CD4-positive, alpha-beta memory T cell (primary cell): ENCODE data around the gene C11orf91. TPM values are rescaled to one million over a fixed set of nuclear protein-coding genes. Genes with fewer than 3 reads are reported as not detected.
A peak's percentile ranks its signal among the peaks of the same experiment; 100 is the strongest.

ENCODE experiments used
- CTCF ChIA-PET: fragments of 350-600 bp; sonication (Branson Sonifier 250); formaldehyde crosslinking; loops from one replicate; lab custom pipeline; 2021; ENCODE audit warnings: inconsistent platforms; ENCODE audit not compliant: partially characterized antibody; lab: Charles Lee
- POLR2A ChIA-PET: fragments of 350-600 bp; sonication (Branson Sonifier 250); formaldehyde crosslinking; loops from one replicate; lab custom pipeline; 2021; ENCODE audit not compliant: partially characterized antibody; lab: Charles Lee
- DNase-seq, 5 donors: peaks; one replicate each; pipeline versions ENCODE4 v3.0.0 to v3.0.0-alpha.2; 2020 to 2022; ENCODE audit warnings: mixed read lengths in 1 of 5
- H3K27ac ChIP-seq: one replicate; pipeline ENCODE4 v1.7.0; 2013; ENCODE audit warnings: low read depth, low read length
- H3K27me3 ChIP-seq: 2 replicates; pipeline ENCODE4 v1.7.0; 2013; ENCODE audit warnings: mild to moderate bottlenecking, low read length, moderate library complexity; ENCODE audit not compliant: insufficient read depth
- H3K36me3 ChIP-seq: 2 replicates; pipeline ENCODE4 v1.7.0; 2013; ENCODE audit warnings: mild to moderate bottlenecking, low read length, moderate library complexity; ENCODE audit not compliant: insufficient read depth
- H3K4me1 ChIP-seq: 2 replicates; pipeline ENCODE4 v1.7.0; 2013; ENCODE audit warnings: mild to moderate bottlenecking, low read length, moderate library complexity; ENCODE audit not compliant: insufficient read depth
- H3K4me3 ChIP-seq, 2 donors: one replicate each; pipeline ENCODE4 v1.7.0; 2013; ENCODE audit warnings: low read length in 2 of 2, mild to moderate bottlenecking in 1 of 2
- H3K9me3 ChIP-seq, 2 donors: one replicate each; pipeline ENCODE4 v1.7.0; 2013; ENCODE audit warnings: low read length in 2 of 2, control low read depth in 1 of 2; ENCODE audit not compliant: control insufficient read depth in 1 of 2
- H3K27ac Mint-ChIP-seq, 7 donors: one replicate each; pipeline ENCODE4 v1.8.0; 2020 to 2021; ENCODE audit warnings: mixed read lengths in 7 of 7, mild to moderate bottlenecking in 6 of 7, inconsistent platforms in 3 of 7, moderate library complexity in 3 of 7
- H3K27me3 Mint-ChIP-seq, 2 donors: one replicate each; pipeline ENCODE4 v1.8.0; 2020 to 2021; ENCODE audit warnings: mixed read lengths in 2 of 2
- H3K36me3 Mint-ChIP-seq, 2 donors: one replicate each; pipeline ENCODE4 v1.8.0; 2020 to 2021; ENCODE audit warnings: mixed read lengths in 2 of 2, inconsistent platforms in 1 of 2, mild to moderate bottlenecking in 1 of 2
- H3K4me1 Mint-ChIP-seq, 4 donors: one replicate each; pipeline ENCODE4 v1.8.0; 2020 to 2021; ENCODE audit warnings: mixed read lengths in 4 of 4, mild to moderate bottlenecking in 1 of 4
- H3K4me3 Mint-ChIP-seq, 8 donors: one replicate each; pipeline ENCODE4 v1.8.0; 2020 to 2021; ENCODE audit warnings: mixed read lengths in 8 of 8, mild to moderate bottlenecking in 7 of 8, moderate library complexity in 6 of 8, inconsistent platforms in 3 of 8
- H3K9me3 Mint-ChIP-seq, 8 donors: one replicate each; pipeline ENCODE4 v1.8.0; 2020 to 2021; ENCODE audit warnings: mixed read lengths in 8 of 8, mild to moderate bottlenecking in 5 of 8, inconsistent platforms in 3 of 8, moderate library complexity in 1 of 8
- intact Hi-C: fragments of 100-400 bp; cut with micrococcal nuclease; formaldehyde crosslinking; loops from one replicate; pipeline ENCODE4 v1.15.1; 2023
- polyA plus RNA-seq, 2 donors: library from polyadenylated mRNA; unstranded; fragments of 300-500 nt; fragmentation: Illumina TruSeq; gene quantifications; one replicate each; pipeline ENCODE4 v1.2.3, GENCODE V29; 2021
- total RNA-seq, 2 experiments: library from RNA; stranded (reverse); gene quantifications; one replicate each; pipeline ENCODE4 v1.2.3, GENCODE V29; 2021

C11orf91 gene
- total and polyA plus RNA-seq, 4 experiments from 2014 or later, result 0.49 TPM; not detected in 3

- H3K27ac Mint-ChIP-seq, result peak overlapping the region in 2 of 7 donors; percentile 24 to 35
- CTCF ChIA-PET, result interaction anchor here (1.4 kb wide), 1 partner anchor 21 kb away, joined by 4 read pairs; no protein-coding TSS in a partner anchor
Observed at GRCh38 chr11:33721984-33722383, 21.4 kb upstream of the C11orf91 start.

GRCh38 chr11:33721426-33721825 is 20.8 kb upstream of the C11orf91 start:
- Mint-ChIP-seq H3K27ac (peak overlapping the region in 2 of 7 donors; percentile 8 to 51), H3K4me1 (peaks cover 19 to 43% (median 29%) of the 10 kb centered on the region in 4 donors), H3K9me3 (no peaks in the 10 kb centered on the region), H3K27me3 (no peaks in the 10 kb centered on the region), H3K4me3 (no peak overlapping the region), H3K36me3 (peaks cover 34 to 40% of the 10 kb centered on the region in 2 donors)
- DNase-seq, result no peak
- POLR2A ChIA-PET, result interaction anchor here (0.5 kb wide), 1 partner anchor 12 kb away, joined by 3 read pairs; no protein-coding TSS in a partner anchor
- no peak overlapping the region for H3K4me3 ChIP-seq
- no peak overlapping the region for H3K27ac ChIP-seq
- no peaks in the 10 kb centered on the region for H3K9me3 ChIP-seq
- H3K4me1 ChIP-seq, result peaks cover 21% of the 10 kb centered on the region
- CTCF ChIA-PET, result no interaction called here
- intact Hi-C loops, result no loop called here
- H3K36me3 ChIP-seq, result peaks cover 10% of the 10 kb centered on the region
- H3K27me3 ChIP-seq, result no peaks in the 10 kb centered on the region

More at GRCh38 chr11:33721984-33722383, 21.4 kb upstream of the C11orf91 start:
- Histone ChIP-seq H3K9me3 (no peaks in the 10 kb centered on the region), H3K4me1 (peaks cover 21% of the 10 kb centered on the region), H3K36me3 (peaks cover 10% of the 10 kb centered on the region), H3K27me3 (no peaks in the 10 kb centered on the region), H3K27ac (no peak overlapping the region), H3K4me3 (no peak overlapping the region)
- H3K9me3 Mint-ChIP-seq, result no peaks in the 10 kb centered on the region
- peaks cover 29 to 36% of the 10 kb centered on the region in 2 donors for H3K36me3 Mint-ChIP-seq
- H3K27me3 Mint-ChIP-seq, result no peaks in the 10 kb centered on the region
- no peak overlapping the region for H3K4me3 Mint-ChIP-seq
- intact Hi-C loops, result no loop called here
- POLR2A ChIA-PET, result no interaction called here
- DNase-seq, result no peak
- H3K4me1 Mint-ChIP-seq, result peaks cover 22 to 43% (median 32%) of the 10 kb centered on the region in 4 donors

- Mint-ChIP-seq H3K36me3 (peaks cover 34 to 47% of the 10 kb centered on the region in 2 donors), H3K27ac (no peak overlapping the region)
- CTCF ChIA-PET, result interaction anchor here (0.6 to 1.1 kb wide), 3 partner anchors 23 to 280 kb away, joined by 3 to 6 read pairs (median 3); no protein-coding TSS in a partner anchor
Observed at GRCh38 chr11:33719587-33719986, 19.0 kb upstream of the C11orf91 start.

GRCh38 chr11:33718440-33718839 is 17.8 kb upstream of the C11orf91 start:
- Mint-ChIP-seq H3K9me3 (no peaks in the 10 kb centered on the region), H3K4me3 (no peak overlapping the region), H3K36me3 (peaks cover 39 to 54% of the 10 kb centered on the region in 2 donors), H3K27me3 (no peaks in the 10 kb centered on the region), H3K27ac (no peak overlapping the region), H3K4me1 (peaks cover 1 to 18% (median 8%) of the 10 kb centered on the region in 4 donors)
- Histone ChIP-seq H3K27ac (no peak overlapping the region), H3K27me3 (no peaks in the 10 kb centered on the region), H3K4me3 (no peak overlapping the region), H3K9me3 (no peaks in the 10 kb centered on the region), H3K4me1 (peaks cover 10% of the 10 kb centered on the region), H3K36me3 (peaks cover 18% of the 10 kb centered on the region)
- ChIA-PET CTCF (interaction anchor here (0.6 to 1.1 kb wide), 2 partner anchors 24 to 923 kb away, joined by 3 to 5 read pairs; no protein-coding TSS in a partner anchor), POLR2A (no interaction called here)
- DNase-seq, result no peak
- intact Hi-C loops, result no loop called here

More at GRCh38 chr11:33719587-33719986, 19.0 kb upstream of the C11orf91 start:
- DNase-seq, result no peak
- H3K4me1 Mint-ChIP-seq, result peaks cover 9 to 30% (median 14%) of the 10 kb centered on the region in 4 donors
- no peaks in the 10 kb centered on the region for H3K27me3 Mint-ChIP-seq
- intact Hi-C loops, result no loop called here
- no peak overlapping the region for H3K4me3 ChIP-seq
- H3K27me3 ChIP-seq, result no peaks in the 10 kb centered on the region
- H3K4me3 Mint-ChIP-seq, result no peak overlapping the region
- POLR2A ChIA-PET, result no interaction called here
- H3K36me3 ChIP-seq, result peaks cover 10% of the 10 kb centered on the region
- H3K9me3 ChIP-seq, result no peaks in the 10 kb centered on the region
- peaks cover 16% of the 10 kb centered on the region for H3K4me1 ChIP-seq
- H3K9me3 Mint-ChIP-seq, result no peaks in the 10 kb centered on the region
- H3K27ac ChIP-seq, result no peak overlapping the region

- Mint-ChIP-seq H3K27ac (no peak overlapping the region), H3K36me3 (peaks cover 31 to 50% of the 10 kb centered on the region in 2 donors), H3K4me1 (peaks cover 0 to under 1% (median 0%) of the 10 kb centered on the region in 4 donors), H3K4me3 (no peak overlapping the region), H3K9me3 (no peaks in the 10 kb centered on the region), H3K27me3 (no peaks in the 10 kb centered on the region)
- no peak overlapping the region for H3K27ac ChIP-seq
- ChIA-PET POLR2A (interaction anchor here (1.2 kb wide), 1 partner anchor 12 kb away, joined by 3 read pairs; no protein-coding TSS in a partner anchor), CTCF (interaction anchor here (0.7 to 5.8 kb wide), 8 partner anchors 9 to 103 kb away, joined by 3 to 74 read pairs (median 4); partner anchors contain the start of gene C11orf91)
- no peaks in the 10 kb centered on the region for H3K27me3 ChIP-seq
- intact Hi-C loops, result loop anchor here (1.0 kb wide), 1 partner anchor 26 kb away; no protein-coding TSS in a partner anchor
- no peak overlapping the region for H3K4me3 ChIP-seq
- peaks cover 18% of the 10 kb centered on the region for H3K36me3 ChIP-seq
- H3K9me3 ChIP-seq, result no peaks in the 10 kb centered on the region
- DNase-seq, result peak in 1 of 5 donors; percentile 11
- no peaks in the 10 kb centered on the region for H3K4me1 ChIP-seq
Observed at GRCh38 chr11:33716243-33716642, 15.6 kb upstream of the C11orf91 start.

- ChIA-PET CTCF (interaction anchor here (0.6 to 5.8 kb wide), 2 partner anchors 28 to 34 kb away, joined by 3 to 74 read pairs; no protein-coding TSS in a partner anchor), POLR2A (no interaction called here)
- no peak overlapping the region for H3K27ac ChIP-seq
- no peaks in the 10 kb centered on the region for H3K27me3 ChIP-seq
- no peak overlapping the region for H3K4me3 ChIP-seq
- peaks cover 19% of the 10 kb centered on the region for H3K36me3 ChIP-seq
- Mint-ChIP-seq H3K27me3 (no peaks in the 10 kb centered on the region), H3K27ac (no peak overlapping the region), H3K36me3 (peaks cover 37 to 54% of the 10 kb centered on the region in 2 donors), H3K9me3 (no peaks in the 10 kb centered on the region), H3K4me1 (no peaks in the 10 kb centered on the region), H3K4me3 (no peak overlapping the region)
- intact Hi-C loops, result no loop called here
- DNase-seq, result no peak
- no peaks in the 10 kb centered on the region for H3K9me3 ChIP-seq
- no peaks in the 10 kb centered on the region for H3K4me1 ChIP-seq
Observed at GRCh38 chr11:33713856-33714398, 13.3 kb upstream of the C11orf91 start.

- Histone ChIP-seq H3K27me3 (no peaks in the 10 kb centered on the region), H3K36me3 (peaks cover 20% of the 10 kb centered on the region), H3K27ac (no peak overlapping the region), H3K4me3 (no peak overlapping the region), H3K4me1 (no peaks in the 10 kb centered on the region), H3K9me3 (no peaks in the 10 kb centered on the region)
- Mint-ChIP-seq H3K4me3 (no peak overlapping the region), H3K36me3 (peaks cover 36 to 54% of the 10 kb centered on the region in 2 donors), H3K9me3 (no peaks in the 10 kb centered on the region), H3K27me3 (no peaks in the 10 kb centered on the region), H3K27ac (no peak overlapping the region), H3K4me1 (no peaks in the 10 kb centered on the region)
- CTCF ChIA-PET, result interaction anchor here (5.8 kb wide), 1 partner anchor 28 kb away, joined by 74 read pairs; no protein-coding TSS in a partner anchor
- intact Hi-C loops, result no loop called here
- POLR2A ChIA-PET, result no interaction called here
- DNase-seq, result no peak
Observed at GRCh38 chr11:33713151-33713855, 12.7 kb upstream of the C11orf91 start.
